Adrenal gland (tissue), 5 donors: ENCODE measurements around the gene GRIP1.

ENCODE experiments used
- POLR2A ChIP-seq, 2 donors: fragments of 450-650 bp; IDR thresholded peaks; one replicate each; pipeline ENCODE4 v1.6.1; 2017; ENCODE audit warnings: antibody characterized with exemption in 2 of 2, mild to moderate bottlenecking in 2 of 2, moderate library complexity in 1 of 2
- TF ChIP-seq, protein P1 (sequence below), 6 experiments: fragments of 450-650 bp in 4 of 6; fragments of 200-600 bp in 2 of 6; sonication (generic) in 1 of 6; IDR thresholded peaks; 1 replicate in 5 of 6; 2 replicates in 1 of 6; pipeline versions ENCODE4 v1.5.1 to v1.8.0; 2016 to 2021; ENCODE audit warnings: antibody characterized with exemption in 6 of 6, mild to moderate bottlenecking in 2 of 6, moderate library complexity in 1 of 6
- donor health status: DM: no; HTN: no; CAD: no.

DNA sequence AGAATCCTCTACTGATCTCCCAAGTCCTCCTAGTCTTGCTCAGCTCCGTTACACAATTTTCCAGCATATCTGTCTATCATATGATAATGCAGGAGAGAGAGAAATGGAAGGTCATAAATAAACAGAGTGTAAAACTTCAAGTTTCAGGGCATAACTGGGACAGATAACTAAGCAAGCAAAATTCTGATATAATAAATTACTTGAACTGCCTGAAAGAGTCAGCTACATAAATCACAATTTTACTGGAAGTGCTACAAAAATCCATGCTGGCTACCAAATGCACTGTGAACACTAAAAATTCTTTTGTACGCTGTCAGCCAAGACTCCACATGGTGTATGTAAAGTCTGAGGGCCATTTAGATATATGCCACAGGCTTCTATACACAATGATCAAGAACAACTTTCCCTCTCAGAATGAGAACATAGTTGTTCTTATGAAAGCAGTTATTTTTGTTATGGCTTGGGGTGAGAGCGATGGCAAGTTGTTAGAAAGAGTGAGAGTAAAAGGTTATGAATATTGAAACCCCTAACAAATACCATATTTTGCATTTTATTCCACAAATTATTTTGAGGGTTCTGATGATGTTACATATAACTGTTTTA, 41.1 kb downstream of the GRIP1 start:
- TF ChIP-seq, protein P1, sequence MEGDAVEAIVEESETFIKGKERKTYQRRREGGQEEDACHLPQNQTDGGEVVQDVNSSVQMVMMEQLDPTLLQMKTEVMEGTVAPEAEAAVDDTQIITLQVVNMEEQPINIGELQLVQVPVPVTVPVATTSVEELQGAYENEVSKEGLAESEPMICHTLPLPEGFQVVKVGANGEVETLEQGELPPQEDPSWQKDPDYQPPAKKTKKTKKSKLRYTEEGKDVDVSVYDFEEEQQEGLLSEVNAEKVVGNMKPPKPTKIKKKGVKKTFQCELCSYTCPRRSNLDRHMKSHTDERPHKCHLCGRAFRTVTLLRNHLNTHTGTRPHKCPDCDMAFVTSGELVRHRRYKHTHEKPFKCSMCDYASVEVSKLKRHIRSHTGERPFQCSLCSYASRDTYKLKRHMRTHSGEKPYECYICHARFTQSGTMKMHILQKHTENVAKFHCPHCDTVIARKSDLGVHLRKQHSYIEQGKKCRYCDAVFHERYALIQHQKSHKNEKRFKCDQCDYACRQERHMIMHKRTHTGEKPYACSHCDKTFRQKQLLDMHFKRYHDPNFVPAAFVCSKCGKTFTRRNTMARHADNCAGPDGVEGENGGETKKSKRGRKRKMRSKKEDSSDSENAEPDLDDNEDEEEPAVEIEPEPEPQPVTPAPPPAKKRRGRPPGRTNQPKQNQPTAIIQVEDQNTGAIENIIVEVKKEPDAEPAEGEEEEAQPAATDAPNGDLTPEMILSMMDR (IDR thresholded peaks at IDR 0.05) = no peak
- no peak for TF ChIP-seq POLR2A (IDR thresholded peaks at IDR 0.05)
